Keratinocyte (primary cell): Measurements from ENCODE around the gene CCDC120. TPM values are rescaled to one million over a fixed set of nuclear protein-coding genes. Genes with fewer than 3 reads are reported as not detected.
A peak's percentile ranks its signal among the peaks of the same experiment; 100 is the strongest.

Experiments
- DNase-seq: peaks from one replicate; pipeline ENCODE4 v3.0.0-alpha.2; 2011; ENCODE audit warnings: low read depth, missing footprints, low spot score
- FAIRE-seq: peaks from 2 replicates; lab custom pipeline; 2011; peaks lifted over from hg19 to GRCh38; lab: Jason Lieb, UNC
- H2AFZ ChIP-seq: 2 replicates; pipeline ENCODE4 v1.6.0; 2012; ENCODE audit warnings: low read length, control low read depth, inconsistent platforms; ENCODE audit not compliant: control insufficient read depth
- H3K27ac ChIP-seq: 2 replicates; pipeline ENCODE4 v1.5.1; 2011; ENCODE audit warnings: low read length; ENCODE audit not compliant: control insufficient read depth, insufficient read depth
- H3K27me3 ChIP-seq: 3 replicates; pipeline ENCODE4 v1.6.0; 2011; ENCODE audit warnings: low read length; ENCODE audit not compliant: control insufficient read depth, insufficient read depth; ENCODE audit errors: extremely low read depth
- H3K36me3 ChIP-seq, 2 experiments: 2 replicates in 1 of 2; 3 replicates in 1 of 2; pipeline ENCODE4 v1.5.1; 2011; ENCODE audit warnings: low read length in 2 of 2, mild to moderate bottlenecking in 1 of 2; ENCODE audit not compliant: control insufficient read depth in 2 of 2, insufficient read depth in 2 of 2; ENCODE audit errors: extremely low read depth in 1 of 2
- H3K4me1 ChIP-seq: 3 replicates; pipeline ENCODE4 v1.5.1; 2011; ENCODE audit warnings: low read length; ENCODE audit not compliant: control insufficient read depth, insufficient read depth; ENCODE audit errors: extremely low read depth
- H3K4me2 ChIP-seq: 3 replicates; pipeline ENCODE4 v1.6.0; 2011; ENCODE audit warnings: low read depth, low read length; ENCODE audit not compliant: control insufficient read depth, insufficient read depth; ENCODE audit errors: extremely low read depth
- H3K4me3 ChIP-seq, 3 experiments: fragments of 200-600 bp in 1 of 3; sonication (generic) in 1 of 3; 2 replicates in 2 of 3; 3 replicates in 1 of 3; pipeline ENCODE4 v1.5.1; 2011 to 2016; ENCODE audit warnings: low read length in 3 of 3, mild to moderate bottlenecking in 3 of 3, control low read depth in 2 of 3, inconsistent platforms in 1 of 3, low read depth in 1 of 3, mixed read lengths in 1 of 3, mixed run types in 1 of 3, moderate library complexity in 1 of 3; ENCODE audit not compliant: control insufficient read depth in 2 of 3, insufficient read depth in 2 of 3; ENCODE audit errors: extremely low read depth in 1 of 3
- H3K79me2 ChIP-seq: 2 replicates; pipeline ENCODE4 v1.6.0; 2012; ENCODE audit warnings: low read length; ENCODE audit not compliant: control insufficient read depth, insufficient read depth
- H3K9ac ChIP-seq: 3 replicates; pipeline ENCODE4 v1.6.0; 2011; ENCODE audit warnings: low read length; ENCODE audit not compliant: control insufficient read depth, insufficient read depth; ENCODE audit errors: extremely low read depth
- H3K9me1 ChIP-seq: 3 replicates; pipeline ENCODE4 v1.6.0; 2011; ENCODE audit warnings: low read length; ENCODE audit not compliant: control insufficient read depth, insufficient read depth; ENCODE audit errors: extremely low read depth
- H3K9me3 ChIP-seq: 2 replicates; pipeline ENCODE4 v1.5.1; 2012; ENCODE audit warnings: low read depth, low read length; ENCODE audit not compliant: control insufficient read depth
- H4K20me1 ChIP-seq: 3 replicates; pipeline ENCODE4 v1.6.0; 2011; ENCODE audit warnings: low read length; ENCODE audit not compliant: control insufficient read depth, insufficient read depth; ENCODE audit errors: extremely low read depth
- EZH2 ChIP-seq: IDR thresholded peaks from one replicate; pipeline ENCODE4 v1.6.1; 2012; ENCODE audit warnings: inconsistent platforms, mild to moderate bottlenecking, low read length, moderate library complexity
- dilution Hi-C: fragments of 300-500 bp; cut with MboI; formaldehyde crosslinking; loops from one replicate; pipeline ENCODE4 v1.7.0; 2020; ENCODE audit warnings: low sequenced_read_pairs; ENCODE audit not compliant: extremely low pct_ligation_motif_present
- polyA plus RNA-seq, 5 experiments: library from polyadenylated mRNA; depleted of rRNA in 3 of 5; stranded (reverse) in 3 of 5; stranded (forward) in 1 of 5; unstranded in 1 of 5; fragments of >200 nt; gene quantifications; 1 replicate in 1 of 5; 2 replicates in 3 of 5; 3 replicates in 1 of 5; pipeline versions ENCODE4 v1.2.1 to v1.2.3, GENCODE V29; 2011 to 2012; ENCODE audit warnings: missing spikeins in 2 of 5, low read depth in 1 of 5, low replicate concordance in 1 of 5
- TF ChIP-seq, protein P1 (sequence below), 3 experiments: IDR thresholded peaks in 1 of 3; conservative IDR thresholded peaks in 1 of 3; optimal IDR thresholded peaks in 1 of 3; 2 replicates in 2 of 3; 3 replicates in 1 of 3; pipeline versions ENCODE3 to v1.5.1; 2011; ENCODE audit warnings: low read length in 3 of 3, mild to moderate bottlenecking in 3 of 3, moderate library complexity in 2 of 3, control low read depth in 1 of 3, inconsistent platforms in 1 of 3; ENCODE audit not compliant: insufficient read depth in 2 of 3; ENCODE audit errors: extremely low read depth in 1 of 3

Gene CCDC120
- polyA plus RNA-seq, 1 donor (not counting 4 experiments of a cell fraction or from before 2014, with no cell fraction given), result 4.9 TPM

- Histone ChIP-seq H3K4me1 (peaks cover 20% of the 10 kb centered on the region), H3K9ac (peak overlapping the region; percentile 91), H3K9me1 (no peaks in the 10 kb centered on the region), H2AFZ (no peak overlapping the region), H3K79me2 (peaks cover 27% of the 10 kb centered on the region), H3K36me3 (peaks cover 4 to 26% of the 10 kb centered on the region in 2 experiments), H3K9me3 (no peaks in the 10 kb centered on the region), H3K4me3 (peak overlapping the region; percentile 63 to 83 (median 64)), H3K27me3 (no peaks in the 10 kb centered on the region), H3K4me2 (peak overlapping the region; percentile 77), H3K27ac (peak overlapping the region; percentile 92), H4K20me1 (no peaks in the 10 kb centered on the region)
- dilution Hi-C loops, result no loop called here
- FAIRE-seq (peak; percentile 62), DNase-seq (no peak)
- TF ChIP-seq, protein P1, sequence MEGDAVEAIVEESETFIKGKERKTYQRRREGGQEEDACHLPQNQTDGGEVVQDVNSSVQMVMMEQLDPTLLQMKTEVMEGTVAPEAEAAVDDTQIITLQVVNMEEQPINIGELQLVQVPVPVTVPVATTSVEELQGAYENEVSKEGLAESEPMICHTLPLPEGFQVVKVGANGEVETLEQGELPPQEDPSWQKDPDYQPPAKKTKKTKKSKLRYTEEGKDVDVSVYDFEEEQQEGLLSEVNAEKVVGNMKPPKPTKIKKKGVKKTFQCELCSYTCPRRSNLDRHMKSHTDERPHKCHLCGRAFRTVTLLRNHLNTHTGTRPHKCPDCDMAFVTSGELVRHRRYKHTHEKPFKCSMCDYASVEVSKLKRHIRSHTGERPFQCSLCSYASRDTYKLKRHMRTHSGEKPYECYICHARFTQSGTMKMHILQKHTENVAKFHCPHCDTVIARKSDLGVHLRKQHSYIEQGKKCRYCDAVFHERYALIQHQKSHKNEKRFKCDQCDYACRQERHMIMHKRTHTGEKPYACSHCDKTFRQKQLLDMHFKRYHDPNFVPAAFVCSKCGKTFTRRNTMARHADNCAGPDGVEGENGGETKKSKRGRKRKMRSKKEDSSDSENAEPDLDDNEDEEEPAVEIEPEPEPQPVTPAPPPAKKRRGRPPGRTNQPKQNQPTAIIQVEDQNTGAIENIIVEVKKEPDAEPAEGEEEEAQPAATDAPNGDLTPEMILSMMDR (optimal IDR thresholded peaks at IDR 0.05 in 1 of 3, IDR thresholded peaks at IDR 0.05 in 1 of 3, conservative IDR thresholded peaks at IDR 0.05 in 1 of 3; ENCODE audit: extremely low read depth in 1 of 3, insufficient read depth in 2 of 3, low read length in 3 of 3), result no peak
- no peak for TF ChIP-seq EZH2
These were observed 16.8 kb upstream of the CCDC120 start for GRCh38 chrX:49041744-49042580.

GRCh38 chrX:49042581-49043219, 16.1 kb upstream of the CCDC120 start:
- Histone ChIP-seq H3K9me3 (no peaks in the 10 kb centered on the region), H3K36me3 (peaks cover 3 to 23% of the 10 kb centered on the region in 2 experiments), H3K4me1 (peaks cover 20% of the 10 kb centered on the region), H3K9ac (peak overlapping the region; percentile 91), H2AFZ (no peak overlapping the region), H3K9me1 (no peaks in the 10 kb centered on the region), H4K20me1 (no peaks in the 10 kb centered on the region), H3K27ac (peak overlapping the region; percentile 92), H3K4me3 (peak overlapping the region; percentile 63 to 83 (median 64)), H3K27me3 (no peaks in the 10 kb centered on the region), H3K4me2 (peak overlapping the region; percentile 77), H3K79me2 (peaks cover 27% of the 10 kb centered on the region)
- TF ChIP-seq, protein P1 (optimal IDR thresholded peaks at IDR 0.05 in 1 of 3, IDR thresholded peaks at IDR 0.05 in 1 of 3, conservative IDR thresholded peaks at IDR 0.05 in 1 of 3; ENCODE audit: extremely low read depth in 1 of 3, insufficient read depth in 2 of 3, low read length in 3 of 3), result no peak
- TF ChIP-seq EZH2, result no peak
- FAIRE-seq, result no peak
- no peak for DNase-seq
- dilution Hi-C loops, result no loop called here
